ENCODE data around the gene ARID5B.

ARID5B gene

GRCh38 chr10:62069452-62070178 is 168.1 kb downstream of the ARID5B start:
- Histone ChIP-seq H3K4me3 (IDR thresholded peaks at IDR 0.05; ENCODE audit: insufficient read depth, low read depth, low read length) (no peak overlapping the region), H3K27me3 (ENCODE audit: insufficient read depth, low read depth) (no peaks in the 10 kb centered on the region), H4K20me1 (ENCODE audit: insufficient read depth) (no peaks in the 10 kb centered on the region), H2AFZ (ENCODE audit: low read depth) (no peak overlapping the region), H3K9ac (no peak overlapping the region), H3K4me1 (ENCODE audit: low read depth, poor library complexity, severe bottlenecking) (no peaks in the 10 kb centered on the region), H3K36me3 (ENCODE audit: insufficient read depth) (no peaks in the 10 kb centered on the region), H3K79me2 (ENCODE audit: insufficient read depth, low read depth) (0 out of 2 replicates have a peak, but pooled peaks cover 3% of the 10 kb centered on the region), H3K27ac (no peak overlapping the region), H3K4me2 (no peak overlapping the region)
- TF ChIP-seq CTCF (conservative IDR thresholded peaks at IDR 0.05; ENCODE audit: low read depth, low read length) = no peak

- TF ChIP-seq CTCF (conservative IDR thresholded peaks at IDR 0.05; ENCODE audit: low read depth, low read length) = no peak
- Histone ChIP-seq H3K9ac (no peak overlapping the region), H3K27ac (no peak overlapping the region), H3K4me2 (no peak overlapping the region), H3K4me1 (ENCODE audit: low read depth, poor library complexity, severe bottlenecking) (no peaks in the 10 kb centered on the region), H3K36me3 (ENCODE audit: insufficient read depth) (no peaks in the 10 kb centered on the region), H2AFZ (ENCODE audit: low read depth) (no peak overlapping the region), H4K20me1 (ENCODE audit: insufficient read depth) (no peaks in the 10 kb centered on the region), H3K27me3 (ENCODE audit: insufficient read depth, low read depth) (no peaks in the 10 kb centered on the region), H3K79me2 (ENCODE audit: insufficient read depth, low read depth) (0 out of 2 replicates have a peak, but pooled peaks cover 3% of the 10 kb centered on the region), H3K4me3 (IDR thresholded peaks at IDR 0.05; ENCODE audit: insufficient read depth, low read depth, low read length) (no peak overlapping the region)
Measured at GRCh38 chr10:62071846-62072281, 170.4 kb downstream of the ARID5B start.

GRCh38 chr10:62072901-62073300 is 171.4 kb downstream of the ARID5B start:
- Histone ChIP-seq H3K9ac (no peak overlapping the region), H3K36me3 (ENCODE audit: insufficient read depth) (no peaks in the 10 kb centered on the region), H3K79me2 (ENCODE audit: insufficient read depth, low read depth) (0 out of 2 replicates have a peak, but pooled peaks cover 3% of the 10 kb centered on the region), H3K27ac (no peak overlapping the region), H4K20me1 (ENCODE audit: insufficient read depth) (no peaks in the 10 kb centered on the region), H3K4me3 (IDR thresholded peaks at IDR 0.05; ENCODE audit: insufficient read depth, low read depth, low read length) (no peak overlapping the region), H2AFZ (ENCODE audit: low read depth) (no peak overlapping the region), H3K4me2 (no peak overlapping the region), H3K27me3 (ENCODE audit: insufficient read depth, low read depth) (no peaks in the 10 kb centered on the region), H3K4me1 (ENCODE audit: low read depth, poor library complexity, severe bottlenecking) (no peaks in the 10 kb centered on the region)
- no peak for TF ChIP-seq CTCF (conservative IDR thresholded peaks at IDR 0.05; ENCODE audit: low read depth, low read length)

- Histone ChIP-seq H2AFZ (ENCODE audit: low read depth) (no peak overlapping the region), H3K4me1 (ENCODE audit: low read depth, poor library complexity, severe bottlenecking) (no peaks in the 10 kb centered on the region), H4K20me1 (ENCODE audit: insufficient read depth) (no peaks in the 10 kb centered on the region), H3K4me2 (no peak overlapping the region), H3K4me3 (IDR thresholded peaks at IDR 0.05; ENCODE audit: insufficient read depth, low read depth, low read length) (no peak overlapping the region), H3K36me3 (ENCODE audit: insufficient read depth) (no peaks in the 10 kb centered on the region), H3K27ac (no peak overlapping the region), H3K79me2 (ENCODE audit: insufficient read depth, low read depth) (0 out of 2 replicates have a peak, but pooled peaks cover 3% of the 10 kb centered on the region), H3K27me3 (ENCODE audit: insufficient read depth, low read depth) (no peaks in the 10 kb centered on the region), H3K9ac (no peak overlapping the region)
- TF ChIP-seq CTCF (conservative IDR thresholded peaks at IDR 0.05; ENCODE audit: low read depth, low read length) = no peak
Measured at GRCh38 chr10:62073429-62073828, 171.9 kb downstream of the ARID5B start.
